Activated T-helper 2 cell treated with anti-CD3 and anti-CD28 coated beads, Interferon-gamma antibody, Interleukin-2, Interleukin-4, amounts not matched to agents 10 μg/mL and 5 μg/mL and 100 μg/mL, durations not matched to agents 14 hours and 24 hours and 36 hours (primary cell): ENCODE measurements around the gene CHD3. TPM values are rescaled to one million over a fixed set of nuclear protein-coding genes. Genes with fewer than 3 reads are reported as not detected.

ENCODE experiments used
- DNase-seq: peaks from one replicate; pipeline ENCODE4 v3.0.0; 2021; ENCODE audit warnings: low spot score
- H3K27ac Mint-ChIP-seq: one replicate; pipeline ENCODE4 v1.8.0; 2021; ENCODE audit warnings: mixed read lengths
- H3K27me3 Mint-ChIP-seq: one replicate; pipeline ENCODE4 v1.8.0; 2021; ENCODE audit warnings: low read depth, mixed read lengths
- H3K36me3 Mint-ChIP-seq: one replicate; pipeline ENCODE4 v1.8.0; 2021; ENCODE audit warnings: low read depth, mixed read lengths
- H3K4me1 Mint-ChIP-seq: one replicate; pipeline ENCODE4 v1.8.0; 2021; ENCODE audit warnings: low read depth, mixed read lengths
- H3K4me3 Mint-ChIP-seq: one replicate; pipeline ENCODE4 v1.8.0; 2021; ENCODE audit warnings: low read depth, mild to moderate bottlenecking, moderate library complexity, mixed read lengths
- H3K9me3 Mint-ChIP-seq: one replicate; pipeline ENCODE4 v1.8.0; 2021; ENCODE audit warnings: mixed read lengths
- intact Hi-C: fragments of 100-400 bp; cut with micrococcal nuclease; formaldehyde crosslinking; loops from one replicate; pipeline ENCODE4 v1.15.1; 2023
- total RNA-seq: library from RNA; stranded (reverse); gene quantifications from 2 replicates; pipeline ENCODE4 v1.2.3, GENCODE V29; 2022

The CHD3 gene
- total RNA-seq, 1 donor from 2014 or later: 158 TPM

DNA sequence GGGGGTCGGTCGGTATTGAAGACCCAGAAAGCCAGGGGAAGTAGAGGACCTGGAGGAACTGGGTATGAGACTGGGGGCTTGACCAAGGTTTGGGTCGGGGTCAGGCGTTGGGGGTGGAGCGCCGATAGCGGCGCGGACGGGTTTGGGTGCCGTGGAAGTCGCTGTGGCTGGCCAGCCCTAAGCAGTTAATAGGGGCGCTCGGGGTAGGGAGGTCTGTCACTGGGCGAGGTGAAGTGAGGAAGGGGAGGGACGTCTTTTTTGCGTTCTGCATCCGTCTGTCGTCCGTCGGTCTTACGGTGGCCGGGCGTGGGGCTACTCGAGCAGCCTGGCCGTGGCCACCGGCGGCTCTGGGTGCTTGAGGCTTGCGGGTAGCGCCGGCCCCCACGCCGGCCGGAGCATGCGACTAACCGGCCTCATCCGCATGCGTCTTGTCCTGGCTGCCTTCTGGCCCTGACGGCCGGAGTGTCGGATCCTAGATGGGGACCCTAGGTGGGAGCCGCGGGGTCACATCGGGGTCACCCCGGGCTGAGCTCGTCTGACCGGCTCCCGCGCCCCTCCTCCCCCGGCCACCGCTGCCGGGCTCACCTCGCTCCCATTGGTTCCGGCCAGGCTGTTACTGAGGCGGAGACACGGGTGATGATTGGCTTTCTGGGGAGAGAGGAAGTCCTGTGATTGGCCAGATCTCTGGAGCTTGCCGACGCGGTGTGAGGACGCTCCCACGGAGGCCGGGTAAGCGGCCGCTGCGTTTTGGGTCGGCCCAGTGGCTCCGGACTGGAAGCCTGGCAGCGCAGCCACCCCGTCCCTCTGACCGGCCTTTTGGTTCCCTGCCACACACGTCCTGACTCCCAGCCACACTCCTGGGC lies 44.1 kb upstream of the CHD3 start:
- peak overlapping the region; percentile 100 for H3K27ac Mint-ChIP-seq
- peak; percentile 86 for DNase-seq
- intact Hi-C loops: loop anchor here (1.0 to 5.0 kb wide), 5 partner anchors 9 to 278 kb away; partner anchors contain the start of genes CNTROB, HES7, TP53 and TRAPPC1
- H3K4me1 Mint-ChIP-seq: peaks cover 23% of the 10 kb centered on the region
- no peaks in the 10 kb centered on the region for H3K9me3 Mint-ChIP-seq
- no peaks in the 10 kb centered on the region for H3K27me3 Mint-ChIP-seq
- H3K36me3 Mint-ChIP-seq: peaks cover 47% of the 10 kb centered on the region
- H3K4me3 Mint-ChIP-seq: peak overlapping the region; percentile 90

DNA sequence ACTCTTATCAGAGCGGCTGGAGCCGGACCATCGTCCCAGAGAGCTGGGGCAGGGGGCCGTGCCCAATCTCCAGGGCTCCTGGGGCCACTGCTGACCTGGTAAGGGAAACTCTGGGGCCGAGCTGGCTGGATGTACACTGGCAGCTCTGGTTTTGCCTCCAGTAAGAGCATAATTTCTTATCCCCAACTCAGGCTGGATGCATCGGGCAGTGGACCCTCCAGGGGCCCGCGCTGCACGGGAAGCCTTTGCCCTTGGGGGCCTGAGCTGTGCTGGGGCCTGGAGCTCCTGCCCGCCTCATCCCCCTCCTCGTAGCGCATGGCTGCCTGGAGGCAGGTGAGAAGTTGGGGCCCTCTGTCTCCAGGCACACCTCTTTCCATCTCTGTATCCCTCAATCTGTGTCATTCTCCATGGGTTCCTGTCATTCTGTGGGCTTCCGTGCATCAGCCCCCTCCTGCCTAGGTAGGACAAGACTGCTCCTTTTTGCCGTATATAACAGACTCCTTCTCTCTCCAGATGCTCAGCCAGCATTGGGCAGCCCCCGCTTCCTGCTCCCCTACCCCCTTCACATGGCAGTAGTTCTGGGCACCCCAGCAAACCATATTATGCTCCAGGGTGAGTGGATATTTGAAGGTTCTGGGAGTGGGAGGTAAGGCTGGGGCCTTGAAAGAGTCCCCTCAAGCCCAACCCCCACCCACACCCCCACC lies 43.1 kb upstream of the CHD3 start:
- Mint-ChIP-seq H3K36me3 (peaks cover 48% of the 10 kb centered on the region), H3K9me3 (no peaks in the 10 kb centered on the region), H3K27ac (peak overlapping the region; percentile 60), H3K4me1 (peaks cover 22% of the 10 kb centered on the region), H3K27me3 (no peaks in the 10 kb centered on the region), H3K4me3 (peak overlapping the region; percentile 90)
- intact Hi-C loops: no loop called here
- no peak for DNase-seq

DNA sequence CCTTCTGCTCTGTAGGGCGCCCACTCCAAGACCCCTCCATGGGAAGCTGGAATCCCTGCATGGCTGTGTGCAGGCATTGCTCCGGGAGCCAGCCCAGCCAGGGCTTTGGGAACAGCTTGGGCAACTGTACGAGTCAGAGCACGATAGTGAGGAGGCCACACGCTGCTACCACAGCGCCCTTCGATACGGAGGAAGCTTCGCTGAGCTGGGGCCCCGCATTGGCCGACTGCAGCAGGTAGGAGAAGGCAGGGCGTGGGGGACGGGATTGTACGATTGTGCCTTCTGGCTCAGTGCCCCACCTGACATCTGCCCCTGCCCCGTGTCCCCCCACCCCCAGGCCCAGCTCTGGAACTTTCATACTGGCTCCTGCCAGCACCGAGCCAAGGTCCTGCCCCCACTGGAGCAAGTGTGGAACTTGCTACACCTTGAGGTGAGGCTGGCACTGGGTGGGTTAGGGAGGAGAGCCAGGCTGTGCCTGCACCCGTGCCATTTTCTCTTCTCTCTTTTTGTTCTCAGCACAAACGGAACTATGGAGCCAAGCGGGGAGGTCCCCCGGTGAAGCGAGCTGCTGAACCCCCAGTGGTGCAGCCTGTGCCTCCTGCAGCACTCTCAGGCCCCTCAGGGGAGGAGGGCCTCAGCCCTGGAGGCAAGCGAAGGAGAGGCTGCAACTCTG lies 42.4 kb upstream of the CHD3 start:
- H3K4me1 Mint-ChIP-seq: peaks cover 22% of the 10 kb centered on the region

DNA sequence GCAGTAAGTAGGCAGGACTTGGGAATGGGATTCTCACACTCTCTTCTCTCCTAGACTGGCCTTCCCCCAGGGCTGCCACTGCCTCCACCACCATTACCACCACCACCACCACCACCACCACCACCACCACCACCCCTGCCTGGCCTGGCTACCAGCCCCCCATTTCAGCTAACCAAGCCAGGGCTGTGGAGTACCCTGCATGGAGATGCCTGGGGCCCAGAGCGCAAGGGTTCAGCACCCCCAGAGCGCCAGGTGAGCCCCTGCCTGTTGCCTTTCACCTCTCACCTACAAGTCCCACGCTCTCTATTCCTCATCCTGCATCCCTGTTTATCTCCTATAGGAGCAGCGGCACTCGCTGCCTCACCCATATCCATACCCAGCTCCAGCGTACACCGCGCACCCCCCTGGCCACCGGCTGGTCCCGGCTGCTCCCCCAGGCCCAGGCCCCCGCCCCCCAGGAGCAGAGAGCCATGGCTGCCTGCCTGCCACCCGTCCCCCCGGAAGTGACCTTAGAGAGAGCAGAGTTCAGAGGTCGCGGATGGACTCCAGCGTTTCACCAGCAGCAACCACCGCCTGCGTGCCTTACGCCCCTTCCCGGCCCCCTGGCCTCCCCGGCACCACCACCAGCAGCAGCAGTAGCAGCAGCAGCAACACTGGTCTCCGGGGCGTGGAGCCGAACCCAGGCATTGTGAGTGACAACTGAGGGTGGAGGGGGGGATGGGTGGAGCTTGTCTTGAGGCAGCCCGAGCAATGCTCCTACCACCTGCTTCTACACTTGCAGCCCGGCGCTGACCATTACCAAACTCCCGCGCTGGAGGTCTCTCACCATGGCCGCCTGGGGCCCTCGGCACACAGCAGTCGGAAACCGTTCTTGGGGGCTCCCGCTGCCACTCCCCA lies 41.6 kb upstream of the CHD3 start:
- no peak for DNase-seq
- no peaks in the 10 kb centered on the region for H3K27me3 Mint-ChIP-seq
- no peaks in the 10 kb centered on the region for H3K9me3 Mint-ChIP-seq
- intact Hi-C loops: no loop called here
- H3K4me1 Mint-ChIP-seq: peaks cover 25% of the 10 kb centered on the region
- peak overlapping the region; percentile 90 for H3K4me3 Mint-ChIP-seq
- no peak overlapping the region for H3K27ac Mint-ChIP-seq
- H3K36me3 Mint-ChIP-seq: peaks cover 61% of the 10 kb centered on the region

More for the DNA sequence above, 42.4 kb upstream of the CHD3 start:
- no peak for DNase-seq
- Mint-ChIP-seq H3K27me3 (no peaks in the 10 kb centered on the region), H3K9me3 (no peaks in the 10 kb centered on the region), H3K27ac (no peak overlapping the region), H3K36me3 (peaks cover 53% of the 10 kb centered on the region), H3K4me3 (peak overlapping the region; percentile 90)
- intact Hi-C loops: no loop called here

DNA sequence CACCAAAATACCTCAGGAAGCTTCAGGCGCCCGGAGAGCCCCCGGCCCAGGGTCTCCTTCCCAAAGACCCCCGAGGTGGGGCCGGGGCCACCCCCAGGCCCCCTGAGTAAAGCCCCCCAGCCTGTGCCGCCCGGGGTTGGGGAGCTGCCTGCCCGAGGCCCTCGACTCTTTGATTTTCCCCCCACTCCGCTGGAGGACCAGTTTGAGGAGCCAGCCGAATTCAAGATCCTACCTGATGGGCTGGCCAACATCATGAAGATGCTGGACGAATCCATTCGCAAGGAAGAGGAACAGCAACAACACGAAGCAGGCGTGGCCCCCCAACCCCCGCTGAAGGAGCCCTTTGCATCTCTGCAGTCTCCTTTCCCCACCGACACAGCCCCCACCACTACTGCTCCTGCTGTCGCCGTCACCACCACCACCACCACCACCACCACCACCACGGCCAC lies 40.4 kb upstream of the CHD3 start:
- H3K4me3 Mint-ChIP-seq: peak overlapping the region; percentile 30
- intact Hi-C loops: no loop called here
- peaks cover 26% of the 10 kb centered on the region for H3K4me1 Mint-ChIP-seq

DNA sequence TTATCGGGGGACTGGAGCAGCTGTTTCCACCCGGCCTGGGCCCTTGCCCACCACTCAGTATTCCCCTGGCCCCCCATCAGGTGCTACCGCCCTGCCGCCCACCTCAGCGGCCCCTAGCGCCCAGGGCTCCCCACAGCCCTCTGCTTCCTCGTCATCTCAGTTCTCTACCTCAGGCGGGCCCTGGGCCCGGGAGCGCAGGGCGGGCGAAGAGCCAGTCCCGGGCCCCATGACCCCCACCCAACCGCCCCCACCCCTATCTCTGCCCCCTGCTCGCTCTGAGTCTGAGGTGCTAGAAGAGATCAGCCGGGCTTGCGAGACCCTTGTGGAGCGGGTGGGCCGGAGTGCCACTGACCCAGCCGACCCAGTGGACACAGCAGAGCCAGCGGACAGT lies 39.9 kb upstream of the CHD3 start:
- intact Hi-C loops: no loop called here
- Mint-ChIP-seq H3K36me3 (peaks cover 73% of the 10 kb centered on the region), H3K27me3 (no peaks in the 10 kb centered on the region), H3K4me3 (no peak overlapping the region), H3K9me3 (no peaks in the 10 kb centered on the region), H3K27ac (no peak overlapping the region), H3K4me1 (peaks cover 26% of the 10 kb centered on the region)
- DNase-seq: no peak

More for the DNA sequence above, 40.4 kb upstream of the CHD3 start:
- Mint-ChIP-seq H3K9me3 (no peaks in the 10 kb centered on the region), H3K27ac (no peak overlapping the region), H3K27me3 (no peaks in the 10 kb centered on the region), H3K36me3 (peaks cover 71% of the 10 kb centered on the region)
- DNase-seq: no peak

DNA sequence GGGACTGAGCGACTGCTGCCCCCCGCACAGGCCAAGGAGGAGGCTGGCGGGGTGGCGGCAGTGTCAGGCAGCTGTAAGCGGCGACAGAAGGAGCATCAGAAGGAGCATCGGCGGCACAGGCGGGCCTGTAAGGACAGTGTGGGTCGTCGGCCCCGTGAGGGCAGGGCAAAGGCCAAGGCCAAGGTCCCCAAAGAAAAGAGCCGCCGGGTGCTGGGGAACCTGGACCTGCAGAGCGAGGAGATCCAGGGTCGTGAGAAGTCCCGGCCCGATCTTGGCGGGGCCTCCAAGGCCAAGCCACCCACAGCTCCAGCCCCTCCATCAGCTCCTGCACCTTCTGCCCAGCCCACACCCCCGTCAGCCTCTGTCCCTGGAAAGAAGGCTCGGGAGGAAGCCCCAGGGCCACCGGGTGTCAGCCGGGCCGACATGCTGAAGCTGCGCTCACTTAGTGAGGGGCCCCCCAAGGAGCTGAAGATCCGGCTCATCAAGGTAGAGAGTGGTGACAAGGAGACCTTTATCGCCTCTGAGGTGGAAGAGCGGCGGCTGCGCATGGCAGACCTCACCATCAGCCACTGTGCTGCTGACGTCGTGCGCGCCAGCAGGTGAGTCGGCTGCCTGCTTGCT lies 39.3 kb upstream of the CHD3 start:
- H3K36me3 Mint-ChIP-seq: peaks cover 76% of the 10 kb centered on the region
- peak overlapping the region; percentile 44 for H3K4me3 Mint-ChIP-seq
- DNase-seq: no peak
- intact Hi-C loops: no loop called here
- H3K27me3 Mint-ChIP-seq: no peaks in the 10 kb centered on the region
- no peaks in the 10 kb centered on the region for H3K9me3 Mint-ChIP-seq
- H3K4me1 Mint-ChIP-seq: peaks cover 26% of the 10 kb centered on the region
- H3K27ac Mint-ChIP-seq: no peak overlapping the region

DNA sequence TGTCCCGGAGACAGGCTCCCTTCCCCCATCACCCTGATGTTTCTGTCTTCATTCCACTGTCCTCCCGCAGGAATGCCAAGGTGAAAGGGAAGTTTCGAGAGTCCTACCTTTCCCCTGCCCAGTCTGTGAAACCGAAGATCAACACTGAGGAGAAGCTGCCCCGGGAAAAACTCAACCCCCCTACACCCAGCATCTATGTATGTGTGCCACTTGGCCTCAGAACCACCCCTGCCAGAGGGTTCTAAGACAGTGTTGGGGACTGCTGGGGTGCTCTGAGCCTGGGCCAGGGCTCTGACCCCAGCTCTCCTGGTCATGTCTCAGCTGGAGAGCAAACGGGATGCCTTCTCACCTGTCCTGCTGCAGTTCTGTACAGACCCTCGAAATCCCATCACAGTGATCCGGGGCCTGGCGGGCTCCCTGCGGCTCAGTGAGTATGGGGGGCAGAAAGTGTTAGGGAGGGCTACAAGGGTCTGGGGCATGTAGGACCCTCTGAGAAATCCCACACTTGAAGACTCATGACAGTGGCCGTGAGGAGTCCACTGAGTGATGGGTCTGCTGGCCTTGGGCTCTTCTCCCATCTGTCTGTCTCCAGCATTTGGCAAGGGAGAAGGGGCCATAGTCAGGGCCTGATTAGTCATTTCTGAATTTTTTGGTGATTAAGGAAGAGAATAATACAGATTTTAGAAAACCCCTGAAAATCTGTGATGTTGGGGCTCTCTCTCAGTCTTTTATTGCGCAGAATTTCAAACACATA lies 38.7 kb upstream of the CHD3 start:
- Mint-ChIP-seq H3K4me1 (peaks cover 26% of the 10 kb centered on the region), H3K27me3 (no peaks in the 10 kb centered on the region), H3K27ac (no peak overlapping the region)

DNA sequence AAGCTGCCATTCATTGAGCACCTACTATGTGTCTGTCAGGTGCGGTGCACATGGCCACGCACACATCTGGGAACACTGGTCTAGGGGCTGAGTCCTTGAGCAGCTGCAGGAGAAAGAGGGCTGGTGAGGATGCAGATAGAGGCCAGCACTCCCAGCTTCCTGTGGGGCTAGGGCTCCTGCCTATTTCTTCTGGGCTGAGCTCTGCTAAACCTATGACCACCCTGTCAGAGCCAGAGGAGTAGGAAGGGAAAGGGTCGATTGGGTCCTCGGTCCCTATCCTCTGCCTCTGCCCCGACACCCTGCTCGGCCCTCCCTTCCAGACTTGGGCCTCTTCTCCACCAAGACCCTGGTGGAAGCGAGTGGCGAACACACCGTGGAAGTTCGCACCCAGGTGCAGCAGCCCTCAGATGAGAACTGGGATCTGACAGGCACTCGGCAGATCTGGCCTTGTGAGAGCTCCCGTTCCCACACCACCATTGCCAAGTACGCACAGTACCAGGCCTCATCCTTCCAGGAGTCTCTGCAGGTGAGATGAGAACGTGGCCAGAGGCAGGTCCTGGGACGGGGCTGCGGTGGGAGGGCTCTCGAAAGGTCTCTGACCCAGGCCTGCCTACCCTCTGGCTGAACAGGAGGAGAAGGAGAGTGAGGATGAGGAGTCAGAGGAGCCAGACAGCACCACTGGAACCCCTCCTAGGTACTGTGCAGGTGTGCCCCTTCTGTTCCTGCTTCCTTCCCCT lies 37.7 kb upstream of the CHD3 start:
- peaks cover 27% of the 10 kb centered on the region for H3K4me1 Mint-ChIP-seq
- H3K4me3 Mint-ChIP-seq: peak overlapping the region; percentile 61
- intact Hi-C loops: loop anchor here (1.0 to 10.0 kb wide), 4 partner anchors 16 to 204 kb away; no protein-coding TSS in a partner anchor
- no peak overlapping the region for H3K27ac Mint-ChIP-seq
- DNase-seq: no peak
- H3K27me3 Mint-ChIP-seq: no peaks in the 10 kb centered on the region
- H3K36me3 Mint-ChIP-seq: peaks cover 65% of the 10 kb centered on the region
- no peaks in the 10 kb centered on the region for H3K9me3 Mint-ChIP-seq

More for the DNA sequence above, 38.7 kb upstream of the CHD3 start:
- H3K36me3 Mint-ChIP-seq: peaks cover 74% of the 10 kb centered on the region
- H3K9me3 Mint-ChIP-seq: no peaks in the 10 kb centered on the region
- intact Hi-C loops: loop anchor here (2.0 to 10.0 kb wide), 2 partner anchors 107 to 205 kb away; no protein-coding TSS in a partner anchor
- H3K4me3 Mint-ChIP-seq: peak overlapping the region; percentile 44
- DNase-seq: no peak

DNA sequence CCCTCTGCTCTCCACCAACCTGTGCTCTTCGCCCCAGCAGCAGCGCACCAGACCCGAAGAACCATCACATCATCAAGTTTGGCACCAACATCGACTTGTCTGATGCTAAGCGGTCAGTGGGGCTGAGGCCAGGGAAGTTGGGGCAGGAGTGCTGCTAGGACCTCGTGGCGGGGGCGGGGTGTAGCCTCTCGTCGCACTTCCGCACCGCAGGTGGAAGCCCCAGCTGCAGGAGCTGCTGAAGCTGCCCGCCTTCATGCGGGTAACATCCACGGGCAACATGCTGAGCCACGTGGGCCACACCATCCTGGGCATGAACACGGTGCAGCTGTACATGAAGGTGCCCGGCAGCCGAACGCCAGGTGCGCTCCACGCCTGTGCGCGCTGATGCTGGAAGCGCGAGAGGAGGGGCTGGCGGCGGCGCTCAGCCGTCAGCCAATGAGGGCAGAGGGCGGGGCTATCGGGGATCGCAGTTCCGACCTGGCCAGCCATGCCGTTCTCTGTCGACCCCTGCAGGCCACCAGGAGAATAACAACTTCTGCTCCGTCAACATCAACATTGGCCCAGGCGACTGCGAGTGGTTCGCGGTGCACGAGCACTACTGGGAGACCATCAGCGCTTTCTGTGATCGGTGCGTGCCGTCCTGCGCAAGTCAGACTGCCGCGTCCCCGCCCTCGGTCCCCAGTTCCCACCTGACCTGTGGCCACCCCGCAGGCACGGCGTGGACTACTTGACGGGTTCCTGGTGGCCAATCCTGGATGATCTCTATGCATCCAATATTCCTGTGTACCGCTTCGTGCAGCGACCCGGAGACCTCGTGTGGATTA lies 36.9 kb upstream of the CHD3 start:
- peak; percentile 92 for DNase-seq
- Mint-ChIP-seq H3K4me1 (peaks cover 30% of the 10 kb centered on the region), H3K27ac (no peak overlapping the region), H3K27me3 (no peaks in the 10 kb centered on the region), H3K36me3 (peaks cover 58% of the 10 kb centered on the region), H3K9me3 (no peaks in the 10 kb centered on the region), H3K4me3 (peak overlapping the region; percentile 61)
- intact Hi-C loops: loop anchor here (1.0 to 10.0 kb wide), 4 partner anchors 16 to 203 kb away; no protein-coding TSS in a partner anchor
